VCaP (cell line): ENCODE results near the gene CSTPP1.
"Not testable (repeated sequence)": the region's sequence is repeated elsewhere in the genome, so short reads cannot be mapped to it uniquely, and the experiment has no call there.

ENCODE experiments used
- H3K27ac ChIP-seq: fragments of 450-650 bp; 2 replicates; pipeline ENCODE4 v1.5.1; 2017
- CTCF ChIP-seq: fragments of 450-650 bp; conservative IDR thresholded peaks from 2 replicates; pipeline ENCODE4 v1.5.1; 2017; ENCODE audit warnings: mild to moderate bottlenecking, moderate library complexity

CSTPP1 gene

GRCh38 chr11:47192111-47192510 is 255.6 kb downstream of the CSTPP1 start:
- no peak overlapping the region for H3K27ac ChIP-seq
- no peak for TF ChIP-seq CTCF

- not testable (repeated sequence) for H3K27ac ChIP-seq
These were observed 261.6 kb downstream of the CSTPP1 start for GRCh38 chr11:47198161-47198560.

DNA sequence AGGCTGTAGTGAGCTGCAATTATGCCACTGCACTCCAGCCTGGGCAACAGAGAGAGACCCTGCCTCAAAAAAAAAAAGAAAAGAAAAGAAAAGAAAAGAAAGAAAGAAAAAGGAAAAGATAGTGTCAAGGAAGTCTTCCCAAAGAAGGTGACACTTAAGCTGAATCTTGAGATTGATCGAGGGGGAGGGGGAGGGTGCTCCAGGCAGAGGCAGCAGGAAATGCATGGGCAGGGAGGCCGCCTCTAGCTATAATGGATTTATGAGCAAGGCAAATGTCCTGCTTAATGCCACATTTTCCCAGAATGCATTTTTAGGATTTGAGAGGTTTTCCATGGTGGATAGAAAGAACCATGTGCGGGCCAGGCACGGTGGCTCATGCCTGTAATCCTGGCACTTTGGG is 264.5 kb downstream of the CSTPP1 start:
- TF ChIP-seq CTCF: no peak
- no peak overlapping the region for H3K27ac ChIP-seq

DNA sequence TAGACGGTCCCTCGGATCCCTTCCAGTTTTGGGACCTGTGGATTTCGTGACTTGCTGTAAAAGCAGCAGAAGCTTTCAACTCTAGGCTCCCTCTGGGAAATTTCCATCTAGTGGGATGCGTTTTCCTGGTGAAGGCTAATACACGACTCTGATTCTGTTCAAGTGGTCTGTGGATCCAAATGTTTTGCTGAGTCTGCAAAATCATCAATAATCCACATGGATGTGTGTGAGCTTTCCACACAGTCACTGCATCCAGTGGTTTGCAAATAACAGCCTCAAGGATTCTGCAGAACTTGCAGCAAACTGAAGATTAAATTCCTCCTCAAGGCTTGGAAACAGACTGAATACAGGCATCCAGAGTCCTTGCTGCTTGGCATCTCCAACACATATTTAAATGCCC is 266.0 kb downstream of the CSTPP1 start:
- H3K27ac ChIP-seq: no peak overlapping the region
- TF ChIP-seq CTCF: no peak

DNA sequence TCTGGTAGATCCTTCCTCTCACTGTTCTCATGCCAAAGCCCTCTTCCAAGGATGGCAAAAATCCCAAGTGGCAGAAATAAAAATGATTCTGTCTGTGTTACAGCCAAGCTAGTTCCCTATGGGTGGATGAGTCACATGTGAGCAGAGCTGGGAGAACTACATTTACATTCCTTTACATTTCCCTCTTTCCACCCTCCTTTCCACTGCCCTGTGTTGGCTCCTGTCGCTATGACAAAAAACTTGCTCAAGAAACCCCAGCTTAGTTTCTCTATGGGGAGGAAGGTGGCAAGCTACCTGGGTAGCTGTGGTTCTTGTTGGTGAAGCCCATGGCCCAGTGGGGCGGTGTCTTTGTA is 268.1 kb downstream of the CSTPP1 start:
- no peak for TF ChIP-seq CTCF
- no peak overlapping the region for H3K27ac ChIP-seq

DNA sequence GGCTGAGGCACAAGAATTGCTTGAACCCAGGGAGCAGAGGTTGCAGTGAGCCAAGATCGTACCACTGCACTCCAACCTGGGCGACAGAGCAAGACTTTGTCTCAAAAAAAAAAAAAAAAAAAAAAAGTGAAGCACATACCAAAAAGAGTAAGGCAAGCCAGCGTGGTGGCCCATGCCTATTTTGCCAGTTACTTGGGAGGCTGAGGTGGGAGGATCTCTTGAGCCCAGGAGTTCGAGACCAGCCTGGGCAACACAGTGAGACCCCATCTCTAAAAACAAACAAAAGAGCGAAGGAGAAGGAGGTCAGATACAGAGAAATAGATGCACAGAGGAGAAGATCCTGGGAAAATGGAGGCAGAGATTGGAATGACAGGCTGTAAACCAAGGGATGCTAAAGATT is 270.0 kb downstream of the CSTPP1 start:
- not testable (repeated sequence) for H3K27ac ChIP-seq

- no peak for TF ChIP-seq CTCF
- H3K27ac ChIP-seq: no peak overlapping the region
These were observed 270.9 kb downstream of the CSTPP1 start for GRCh38 chr11:47207459-47207858.

DNA sequence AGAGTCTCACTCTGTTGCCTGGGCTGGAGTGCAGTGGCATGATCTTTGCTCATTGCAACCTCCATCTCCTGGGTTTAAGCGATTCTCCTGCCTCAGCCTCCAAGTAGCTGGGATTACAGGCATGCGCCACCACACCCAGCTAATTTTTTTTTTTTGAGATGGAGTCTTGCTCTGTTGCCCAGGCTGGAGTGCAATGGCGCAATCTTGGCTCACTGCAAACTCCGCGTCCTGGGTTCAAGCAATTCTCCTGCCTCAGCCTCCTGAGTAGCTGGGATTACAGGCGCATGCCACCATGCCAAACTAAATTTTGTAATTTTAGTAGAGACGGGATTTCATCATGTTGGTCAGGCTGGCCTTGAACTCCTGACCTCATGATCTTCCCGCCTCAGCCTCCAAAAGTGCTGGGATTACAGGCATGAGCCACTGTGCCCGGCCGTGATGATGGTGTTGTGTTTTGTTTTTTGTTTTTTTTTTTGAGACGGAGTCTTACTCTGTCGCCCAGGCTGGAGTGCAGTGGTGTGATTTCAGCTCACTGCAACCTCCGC is 271.5 kb downstream of the CSTPP1 start:
- H3K27ac ChIP-seq: not testable (repeated sequence)

GRCh38 chr11:47208628-47209027 is 272.1 kb downstream of the CSTPP1 start:
- no peak overlapping the region for H3K27ac ChIP-seq
- no peak for TF ChIP-seq CTCF
